RWPE1 (cell line): ENCODE data around the gene RNF44.
"Not testable (repeated sequence)": the region's sequence is repeated elsewhere in the genome, so short reads cannot be mapped to it uniquely, and the experiment has no call there.

Source experiments
- CTCF ChIA-PET: fragments of 350-600 bp; sonication (Branson Sonifier 250); formaldehyde crosslinking; extraction: SDS; loops from one replicate; lab custom pipeline; 2021; lab: Yijun Ruan, JAX
- POLR2A ChIA-PET: fragments of 400-600 bp; formaldehyde crosslinking; extraction: SDS; loops from one replicate; lab custom pipeline; 2020; ENCODE audit warnings: antibody characterized with exemption; ENCODE audit not compliant: low non-redundant PET; lab: Yijun Ruan, JAX
- DNase-seq: peaks from one replicate; pipeline ENCODE4 v3.0.0; 2012; ENCODE audit warnings: low spot score
- H3K27ac ChIP-seq: fragments of 450-650 bp; 2 replicates; pipeline ENCODE4 v1.5.1; 2017
- CTCF ChIP-seq: fragments of 450-650 bp; conservative IDR thresholded peaks from 2 replicates; pipeline ENCODE4 v1.5.1; 2017; ENCODE audit warnings: low read depth, mild to moderate bottlenecking

RNF44 gene

GRCh38 chr5:176489077-176489476 is 48.1 kb downstream of the RNF44 start:
- H3K27ac ChIP-seq = 0 out of 2 replicates have a peak overlapping the region, but pooled peaks have one; percentile 60
- peak; percentile 28 for DNase-seq
- ChIA-PET CTCF (interaction anchor here (0.6 to 0.7 kb wide), 3 partner anchors 65 to 955 kb away, joined by 3 read pairs; no protein-coding TSS in a partner anchor), POLR2A (interaction anchor here (0.6 kb wide), 1 partner anchor 100 kb away, joined by 7 read pairs; no protein-coding TSS in a partner anchor)
- TF ChIP-seq CTCF = no peak

GRCh38 chr5:176487160-176487559 is 50.0 kb downstream of the RNF44 start:
- H3K27ac ChIP-seq, DNase-seq, POLR2A ChIA-PET: not testable (repeated sequence)
- CTCF ChIA-PET = interaction anchor here (0.8 kb wide), 1 partner anchor 34 kb away, joined by 5 read pairs; no protein-coding TSS in a partner anchor

DNA sequence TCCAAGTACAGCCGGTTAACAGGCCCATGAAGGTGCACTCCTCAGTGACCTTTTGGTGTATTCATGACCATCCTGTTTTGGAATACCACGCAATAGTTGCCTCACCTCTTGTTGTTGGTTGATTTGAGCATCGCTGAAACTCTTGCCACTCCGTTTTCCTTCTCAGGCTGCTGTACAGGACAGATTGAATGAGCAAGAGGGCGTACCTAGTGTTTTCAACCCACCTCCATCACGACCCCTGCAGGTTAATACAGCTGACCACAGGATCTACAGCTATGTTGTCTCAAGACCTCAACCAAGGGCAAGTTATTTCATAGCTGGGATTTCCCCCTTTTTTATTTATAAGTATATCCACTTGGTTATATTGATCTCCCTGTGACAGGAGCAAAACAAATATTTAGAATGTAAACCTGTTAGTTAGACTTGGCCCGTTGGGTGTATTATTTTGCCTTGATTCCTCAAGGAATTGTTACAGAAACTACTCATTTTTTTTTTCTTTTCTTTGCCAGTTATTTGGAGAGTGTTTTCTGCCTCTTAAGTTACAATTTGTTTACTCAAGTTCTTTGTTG is 50.9 kb downstream of the RNF44 start:
- TF ChIP-seq CTCF = no peak
- no peak overlapping the region for H3K27ac ChIP-seq
- ChIA-PET CTCF (interaction anchor here (0.5 to 0.6 kb wide), 2 partner anchors 24 to 49 kb away, joined by 3 read pairs; no protein-coding TSS in a partner anchor), POLR2A (interaction anchor here (0.5 kb wide), 1 partner anchor 650 kb away, joined by 3 read pairs; no protein-coding TSS in a partner anchor)
- DNase-seq = no peak

GRCh38 chr5:176485176-176485575 is 52.0 kb downstream of the RNF44 start:
- no peak overlapping the region for H3K27ac ChIP-seq
- no peak for DNase-seq
- ChIA-PET CTCF (no interaction called here), POLR2A (no interaction called here)
- TF ChIP-seq CTCF = no peak

DNA sequence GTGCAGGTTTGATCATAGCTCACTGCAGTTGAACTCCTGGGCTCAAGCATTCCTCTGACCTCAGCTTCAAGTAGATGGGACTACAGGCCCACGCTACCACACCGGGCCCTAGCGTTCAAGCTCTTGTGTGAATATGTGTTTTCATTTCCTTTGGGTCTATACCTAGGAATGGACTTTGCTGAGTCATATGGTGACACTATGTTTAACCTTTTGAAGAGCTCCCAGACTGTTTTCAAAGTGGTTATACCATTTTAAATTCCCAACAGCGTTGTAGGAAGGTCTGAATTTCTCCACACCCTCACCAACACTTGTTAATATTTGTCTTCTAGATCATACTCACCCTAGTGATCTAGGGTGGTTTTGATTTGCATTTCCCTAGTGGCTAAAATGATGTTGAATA is 55.5 kb downstream of the RNF44 start:
- CTCF ChIA-PET = no interaction called here
- TF ChIP-seq CTCF = no peak
- POLR2A ChIA-PET = no interaction called here
- no peak for DNase-seq
- peak overlapping the region; percentile 48 for H3K27ac ChIP-seq
